ENCODE results near the gene ST8SIA6.
"Not testable (repeated sequence)": the region's sequence is repeated elsewhere in the genome, so short reads cannot be mapped to it uniquely, and the experiment has no call there.

Gene ST8SIA6, protein sequence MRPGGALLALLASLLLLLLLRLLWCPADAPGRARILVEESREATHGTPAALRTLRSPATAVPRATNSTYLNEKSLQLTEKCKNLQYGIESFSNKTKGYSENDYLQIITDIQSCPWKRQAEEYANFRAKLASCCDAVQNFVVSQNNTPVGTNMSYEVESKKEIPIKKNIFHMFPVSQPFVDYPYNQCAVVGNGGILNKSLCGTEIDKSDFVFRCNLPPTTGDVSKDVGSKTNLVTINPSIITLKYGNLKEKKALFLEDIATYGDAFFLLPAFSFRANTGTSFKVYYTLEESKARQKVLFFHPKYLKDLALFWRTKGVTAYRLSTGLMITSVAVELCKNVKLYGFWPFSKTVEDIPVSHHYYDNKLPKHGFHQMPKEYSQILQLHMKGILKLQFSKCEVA

DNA sequence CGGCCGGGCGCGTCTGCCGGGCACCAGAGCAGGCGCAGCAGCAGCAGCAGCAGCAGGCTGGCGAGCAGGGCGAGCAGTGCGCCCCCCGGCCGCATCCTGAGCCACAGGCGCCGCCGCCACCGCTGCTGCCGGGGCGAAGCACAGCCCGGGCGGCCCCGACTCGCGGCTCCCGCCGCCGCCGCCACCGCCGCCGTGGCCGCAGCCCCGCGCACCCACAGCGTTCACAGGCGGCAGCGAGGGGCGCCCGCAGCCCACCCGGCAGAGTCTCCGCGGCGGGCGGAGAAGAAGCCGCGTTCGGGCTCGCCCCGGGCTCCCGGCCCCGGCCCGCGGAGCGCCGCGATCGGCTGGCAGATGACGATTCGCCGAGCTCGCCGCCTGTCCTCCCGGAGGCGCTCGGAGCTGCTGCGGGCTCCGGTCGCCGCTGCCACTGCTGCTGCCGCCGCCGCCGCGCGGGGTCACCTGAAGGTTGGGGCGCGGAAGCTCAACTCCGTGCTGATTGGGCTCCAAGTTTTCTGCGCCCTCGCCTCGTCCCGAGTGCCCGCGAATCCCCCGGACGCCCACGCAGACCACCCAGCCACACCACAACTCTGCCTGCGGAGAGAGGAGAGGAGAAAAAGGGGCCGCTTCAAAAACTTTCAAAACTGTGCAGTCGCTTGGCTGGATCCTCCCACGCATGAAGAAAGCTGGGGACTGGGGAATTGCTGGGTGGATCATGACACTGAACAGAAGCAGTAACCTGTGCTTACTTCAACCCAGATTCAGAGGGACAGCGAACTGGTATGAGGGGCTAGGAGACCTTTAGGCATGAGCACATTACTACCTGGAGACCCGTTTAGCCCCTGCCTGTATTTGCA is at the start of gene ST8SIA6:
ST8SIA6 (minus strand) TSS at position 435 of the 854 bp plus-strand sequence; CDS start at position 95, 340 bp downstream.
- CTCF ChIA-PET: interaction anchor here (0.6 to 1.4 kb wide), 6 partner anchors 11 to 164 kb away, joined by 3 to 5 read pairs (median 3); no protein-coding TSS in a partner anchor
- TF ChIP-seq, protein P1, sequence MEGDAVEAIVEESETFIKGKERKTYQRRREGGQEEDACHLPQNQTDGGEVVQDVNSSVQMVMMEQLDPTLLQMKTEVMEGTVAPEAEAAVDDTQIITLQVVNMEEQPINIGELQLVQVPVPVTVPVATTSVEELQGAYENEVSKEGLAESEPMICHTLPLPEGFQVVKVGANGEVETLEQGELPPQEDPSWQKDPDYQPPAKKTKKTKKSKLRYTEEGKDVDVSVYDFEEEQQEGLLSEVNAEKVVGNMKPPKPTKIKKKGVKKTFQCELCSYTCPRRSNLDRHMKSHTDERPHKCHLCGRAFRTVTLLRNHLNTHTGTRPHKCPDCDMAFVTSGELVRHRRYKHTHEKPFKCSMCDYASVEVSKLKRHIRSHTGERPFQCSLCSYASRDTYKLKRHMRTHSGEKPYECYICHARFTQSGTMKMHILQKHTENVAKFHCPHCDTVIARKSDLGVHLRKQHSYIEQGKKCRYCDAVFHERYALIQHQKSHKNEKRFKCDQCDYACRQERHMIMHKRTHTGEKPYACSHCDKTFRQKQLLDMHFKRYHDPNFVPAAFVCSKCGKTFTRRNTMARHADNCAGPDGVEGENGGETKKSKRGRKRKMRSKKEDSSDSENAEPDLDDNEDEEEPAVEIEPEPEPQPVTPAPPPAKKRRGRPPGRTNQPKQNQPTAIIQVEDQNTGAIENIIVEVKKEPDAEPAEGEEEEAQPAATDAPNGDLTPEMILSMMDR (IDR thresholded peaks at IDR 0.05; ENCODE audit: insufficient read depth, low read length, missing control alignments): no peak
- no peak for DNase-seq (ENCODE audit: low read depth, low spot score)
- peak within 1 kb of the TSS; percentile 54 for H3K4me3 ChIP-seq (ENCODE audit: low read depth, low read length)
- POLR2A ChIA-PET: no interaction called here

DNA sequence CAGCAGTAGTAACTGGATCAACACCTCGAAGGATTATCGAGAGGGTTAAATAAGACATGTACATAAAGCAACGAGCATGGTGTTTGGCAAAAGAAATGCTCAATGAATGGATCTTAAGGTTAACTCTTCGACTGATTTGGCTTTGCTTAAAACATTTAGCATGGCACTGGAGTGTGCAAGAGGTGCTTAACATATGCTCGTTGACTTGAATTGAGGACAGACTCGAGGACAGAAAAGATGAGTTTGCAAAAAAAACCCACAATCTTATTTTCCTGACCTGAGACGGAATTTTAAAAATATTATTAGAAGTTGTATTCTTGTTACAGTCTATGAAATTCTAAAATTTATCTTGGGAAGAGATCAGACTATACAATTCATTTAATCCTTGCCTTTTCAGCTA is 49.4 kb upstream of the ST8SIA6 start:
- TF ChIP-seq, protein P1 (IDR thresholded peaks at IDR 0.05; ENCODE audit: insufficient read depth, low read length, missing control alignments): no peak
- ChIA-PET POLR2A (interaction anchor here (0.8 kb wide), 1 partner anchor 14 kb away, joined by 3 read pairs; no protein-coding TSS in a partner anchor), CTCF (interaction anchor here (1.0 kb wide), 1 partner anchor 23 kb away, joined by 3 read pairs; no protein-coding TSS in a partner anchor)
- no peak overlapping the region for H3K4me3 ChIP-seq (ENCODE audit: low read depth, low read length)
- DNase-seq (ENCODE audit: low read depth, low spot score): no peak

DNA sequence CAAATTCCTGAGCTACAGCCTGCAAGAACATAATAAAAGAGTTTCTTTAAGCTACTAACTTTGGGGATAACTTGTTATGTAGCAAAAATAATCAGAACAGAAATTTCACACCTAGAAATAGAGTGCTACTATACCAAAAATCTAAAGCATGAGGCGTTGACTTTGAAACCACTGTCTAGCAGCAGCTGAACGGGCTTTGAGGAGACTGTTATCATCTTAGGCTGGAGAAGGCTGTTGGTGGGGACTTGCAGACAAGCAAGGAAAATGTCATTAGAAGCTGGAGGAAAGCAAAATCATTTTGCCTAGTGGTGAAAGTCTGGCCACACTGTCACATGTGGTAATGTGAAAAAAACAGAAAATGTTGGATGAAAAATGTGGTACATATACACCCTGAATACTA is 48.4 kb upstream of the ST8SIA6 start:
- no peak for DNase-seq (ENCODE audit: low read depth, low spot score)
- ChIA-PET CTCF (interaction anchor here (1.0 to 1.2 kb wide), 3 partner anchors 8 to 103 kb away, joined by 3 to 4 read pairs (median 3); no protein-coding TSS in a partner anchor), POLR2A (interaction anchor here (0.8 kb wide), 1 partner anchor 13 kb away, joined by 3 read pairs; no protein-coding TSS in a partner anchor)
- no peak overlapping the region for H3K4me3 ChIP-seq (ENCODE audit: low read depth, low read length)
- TF ChIP-seq, protein P1 (IDR thresholded peaks at IDR 0.05; ENCODE audit: insufficient read depth, low read length, missing control alignments): no peak

DNA sequence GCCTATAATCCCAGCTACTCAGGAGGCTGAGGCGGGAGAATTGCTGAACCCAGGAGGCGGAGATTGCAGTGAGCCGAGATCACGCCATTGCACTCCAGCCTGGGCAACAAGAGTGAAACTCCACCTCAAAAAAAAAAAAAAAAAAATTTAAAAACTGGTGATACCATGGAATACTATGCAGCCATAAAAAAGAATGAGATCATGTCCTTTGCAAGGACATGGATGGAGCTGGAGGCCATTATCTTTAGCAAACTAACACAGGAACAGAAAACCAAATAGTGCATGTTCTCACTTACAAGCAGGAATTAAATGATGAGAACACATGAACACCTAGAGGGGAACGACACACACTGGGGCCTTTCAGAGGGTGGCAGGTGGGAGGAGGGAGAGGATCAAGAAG is 44.6 kb upstream of the ST8SIA6 start:
- H3K4me3 ChIP-seq (ENCODE audit: low read depth, low read length); CTCF ChIA-PET; DNase-seq (ENCODE audit: low read depth, low spot score); POLR2A ChIA-PET: not testable (repeated sequence)

DNA sequence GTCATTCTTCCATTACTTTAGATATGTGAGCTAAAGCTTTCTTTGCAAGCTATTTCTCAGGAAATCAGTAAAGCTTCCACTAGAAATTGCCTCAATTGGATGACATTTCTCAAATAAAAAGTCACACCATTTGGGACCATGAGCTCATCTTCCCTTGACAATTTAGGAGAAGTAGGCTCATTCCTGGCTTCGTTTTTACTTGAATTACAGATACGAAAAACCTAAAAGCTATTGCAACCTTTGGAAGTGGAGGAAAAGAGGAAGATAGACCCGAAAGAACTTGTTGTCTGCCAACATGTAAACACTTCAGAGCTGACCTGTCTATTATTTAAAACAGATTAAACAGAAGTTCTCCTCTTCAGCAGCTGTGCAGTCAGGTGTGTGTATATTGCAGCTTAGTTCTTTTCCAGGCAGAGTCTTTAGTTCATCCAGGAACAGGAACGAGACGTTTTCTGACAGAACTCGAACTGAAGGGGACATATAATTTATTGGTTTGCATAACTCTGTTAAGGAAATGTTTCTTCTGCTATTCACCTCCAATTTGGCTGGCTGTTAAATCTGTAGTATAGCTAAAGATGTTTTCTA is 43.1 kb upstream of the ST8SIA6 start:
- no peak overlapping the region for H3K4me3 ChIP-seq (ENCODE audit: low read depth, low read length)
- CTCF ChIA-PET: no interaction called here
- TF ChIP-seq, protein P1 (IDR thresholded peaks at IDR 0.05; ENCODE audit: insufficient read depth, low read length, missing control alignments): no peak
- no peak for DNase-seq (ENCODE audit: low read depth, low spot score)
- POLR2A ChIA-PET: no interaction called here

DNA sequence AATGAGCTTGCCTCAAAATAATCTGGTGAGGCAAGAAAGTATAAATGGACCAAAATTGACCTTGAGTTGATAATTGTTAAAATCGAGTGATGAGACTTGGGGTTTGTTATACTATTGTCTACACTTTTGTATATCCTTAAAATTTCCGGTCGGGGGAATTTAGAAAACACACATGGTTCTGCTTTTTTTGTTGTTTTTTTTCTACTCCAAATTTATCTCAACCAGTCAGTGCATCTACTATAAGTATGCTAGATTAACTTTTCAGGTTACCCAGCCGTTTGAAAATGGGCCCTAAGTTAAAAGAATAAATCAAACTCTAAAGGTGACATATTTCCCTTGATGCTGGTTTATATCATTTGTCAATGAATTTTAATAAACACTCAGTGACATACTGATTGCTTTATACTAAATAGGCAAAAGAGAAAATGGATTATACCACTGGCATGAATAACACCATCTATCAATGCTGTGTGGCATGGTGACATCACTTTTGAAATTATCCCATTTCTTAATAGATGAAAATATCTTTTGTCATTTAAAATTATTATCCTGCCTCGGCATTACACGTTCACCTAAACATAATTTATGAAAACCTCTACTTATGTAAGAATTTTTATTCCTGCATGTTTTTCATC is 40.3 kb upstream of the ST8SIA6 start:
- CTCF ChIA-PET: no interaction called here
- DNase-seq (ENCODE audit: low read depth, low spot score): no peak
- POLR2A ChIA-PET: no interaction called here
- no peak overlapping the region for H3K4me3 ChIP-seq (ENCODE audit: low read depth, low read length)
- TF ChIP-seq, protein P1 (IDR thresholded peaks at IDR 0.05; ENCODE audit: insufficient read depth, low read length, missing control alignments): no peak
